H1 (cell line): ENCODE data around the gene KLHL29. TPM values are rescaled to one million over a fixed set of nuclear protein-coding genes. Genes with fewer than 3 reads are reported as not detected.

ENCODE experiments used
- CTCF ChIA-PET: fragments of 300-600 bp; sonication (Branson Sonifier 250); formaldehyde crosslinking; loops from one replicate; lab custom pipeline; 2021; ENCODE audit not compliant: partially characterized antibody; lab: Charles Lee
- POLR2A ChIA-PET: fragments of 300-600 bp; sonication (Branson Sonifier 250); formaldehyde crosslinking; loops from one replicate; lab custom pipeline; 2021; ENCODE audit warnings: inconsistent platforms; ENCODE audit not compliant: partially characterized antibody; lab: Charles Lee
- DNase-seq, 2 experiments: peaks; one replicate each; pipeline versions ENCODE4 v3.0.0 to v3.0.0-alpha.2; 2010 to 2022; ENCODE audit warnings: low spot score in 2 of 2, low read depth in 1 of 2, mixed read lengths in 1 of 2
- FAIRE-seq: peaks from 2 replicates; lab custom pipeline; 2011; peaks lifted over from hg19 to GRCh38; lab: Jason Lieb, UNC
- H2AFZ ChIP-seq: 2 replicates; pipeline ENCODE4 v1.8.1; 2012; ENCODE audit warnings: low read length, inconsistent platforms
- H2AK5ac ChIP-seq: 2 replicates; pipeline ENCODE4 v1.6.1; 2013; ENCODE audit warnings: low read depth, low read length
- H2BK120ac ChIP-seq: replicated peaks from 2 replicates; pipeline ENCODE3; 2013; ENCODE audit warnings: low read depth, low read length, inconsistent platforms
- H2BK12ac ChIP-seq: 2 replicates; pipeline ENCODE4 v1.6.1; 2013; ENCODE audit warnings: low read depth, low read length
- H2BK15ac ChIP-seq: 2 replicates; pipeline ENCODE4 v1.6.1; 2013; ENCODE audit warnings: low read length
- H2BK20ac ChIP-seq: 2 replicates; pipeline ENCODE4 v1.6.1; 2013; ENCODE audit warnings: low read length
- H2BK5ac ChIP-seq: 2 replicates; pipeline ENCODE4 v1.6.1; 2013; ENCODE audit warnings: low read depth, low read length
- H3K14ac ChIP-seq: 2 replicates; pipeline ENCODE4 v1.6.1; 2013; ENCODE audit warnings: inconsistent platforms; ENCODE audit not compliant: insufficient read length
- H3K18ac ChIP-seq: 2 replicates; pipeline ENCODE4 v1.6.1; 2013; ENCODE audit warnings: low read length; ENCODE audit errors: extremely low read depth
- H3K23ac ChIP-seq: 2 replicates; pipeline ENCODE4 v1.6.1; 2013; ENCODE audit warnings: inconsistent platforms; ENCODE audit not compliant: insufficient read length
- H3K23me2 ChIP-seq: 2 replicates; pipeline ENCODE4 v1.6.1; 2013; ENCODE audit warnings: low read depth, low read length
- H3K27ac ChIP-seq: 2 replicates; pipeline ENCODE4 v1.6.1; 2011; ENCODE audit warnings: low read depth, low read length, inconsistent platforms
- H3K27me3 ChIP-seq, 4 experiments: replicated peaks in 1 of 4; 1 replicate in 1 of 4; 2 replicates in 3 of 4; pipeline versions ENCODE4 v1.6.1 to v1.8.1; 2011 to 2013; ENCODE audit warnings: low read length in 3 of 4, mild to moderate bottlenecking in 3 of 4, inconsistent platforms in 2 of 4, mixed read lengths in 2 of 4, moderate library complexity in 1 of 4; ENCODE audit not compliant: control insufficient read depth in 3 of 4, insufficient read depth in 3 of 4; ENCODE audit errors: extremely low read depth in 1 of 4
- H3K36me3 ChIP-seq, 4 experiments: 2 replicates each; pipeline versions ENCODE4 v1.6.1 to v1.8.1; 2011 to 2013; ENCODE audit warnings: mild to moderate bottlenecking in 4 of 4, low read length in 3 of 4, moderate library complexity in 2 of 4, control low read depth in 1 of 4, inconsistent platforms in 1 of 4; ENCODE audit not compliant: insufficient read depth in 4 of 4, control insufficient read depth in 2 of 4
- H3K4ac ChIP-seq: replicated peaks from 2 replicates; pipeline ENCODE3; 2013; ENCODE audit warnings: low read length, low read depth, mixed read lengths, inconsistent platforms; ENCODE audit not compliant: insufficient read length
- H3K4me1 ChIP-seq, 4 experiments: replicated peaks in 1 of 4; 1 replicate in 1 of 4; 2 replicates in 3 of 4; pipeline versions ENCODE4 v1.6.1 to v1.8.1; 2011 to 2013; ENCODE audit warnings: low read length in 3 of 4, inconsistent platforms in 2 of 4, mixed read lengths in 1 of 4; ENCODE audit not compliant: insufficient read depth in 4 of 4, control insufficient read depth in 3 of 4
- H3K4me2 ChIP-seq, 2 experiments: 2 replicates each; pipeline versions ENCODE4 v1.6.1 to v1.8.1; 2011 to 2013; ENCODE audit warnings: low read depth in 2 of 2, low read length in 2 of 2, control low read depth in 1 of 2, inconsistent platforms in 1 of 2, mild to moderate bottlenecking in 1 of 2; ENCODE audit not compliant: insufficient read depth in 1 of 2
- H3K4me3 ChIP-seq, 4 experiments: fragments of 200-600, 300-600 bp in 1 of 4; sonication (generic), shearing (Covaris generic), sonication (Bioruptor Twin) in 1 of 4; 2 replicates each; pipeline versions ENCODE4 v1.5.1 to v1.8.1; 2011 to 2016; ENCODE audit warnings: low read length in 4 of 4, low read depth in 3 of 4, control low read depth in 2 of 4, inconsistent platforms in 2 of 4, mild to moderate bottlenecking in 2 of 4, mixed read lengths in 1 of 4, moderate library complexity in 1 of 4; ENCODE audit not compliant: insufficient read depth in 2 of 4; ENCODE audit errors: extremely low read depth in 1 of 4
- H3K56ac ChIP-seq: replicated peaks from 2 replicates; pipeline ENCODE3; 2013; ENCODE audit warnings: low read depth, mild to moderate bottlenecking, mixed read lengths, low read length, inconsistent platforms; ENCODE audit not compliant: insufficient read length
- H3K79me1 ChIP-seq: 2 replicates; pipeline ENCODE4 v1.6.1; 2013; ENCODE audit warnings: low read depth, low read length, control low read depth
- H3K79me2 ChIP-seq, 2 experiments: 2 replicates each; pipeline versions ENCODE4 v1.6.1 to v1.8.1; 2012 to 2013; ENCODE audit warnings: low read length in 2 of 2, mild to moderate bottlenecking in 2 of 2, inconsistent platforms in 1 of 2; ENCODE audit not compliant: insufficient read depth in 2 of 2, control insufficient read depth in 1 of 2
- H3K9ac ChIP-seq, 4 experiments: replicated peaks in 1 of 4; 1 replicate in 1 of 4; 2 replicates in 3 of 4; pipeline versions ENCODE4 v1.6.1 to v1.8.1; 2011 to 2013; ENCODE audit warnings: low read depth in 3 of 4, low read length in 3 of 4, control low read depth in 2 of 4, mild to moderate bottlenecking in 2 of 4, moderate library complexity in 2 of 4, inconsistent platforms in 1 of 4; ENCODE audit errors: extremely low read depth in 1 of 4
- H3K9me3 ChIP-seq, 2 experiments: 2 replicates each; pipeline versions ENCODE4 v1.6.1 to v1.8.1; 2012 to 2013; ENCODE audit warnings: mild to moderate bottlenecking in 2 of 2, moderate library complexity in 2 of 2, control low read depth in 1 of 2, inconsistent platforms in 1 of 2, low read depth in 1 of 2, low read length in 1 of 2, mixed read lengths in 1 of 2; ENCODE audit not compliant: insufficient read depth in 2 of 2
- H4K20me1 ChIP-seq, 2 experiments: replicated peaks in 1 of 2; 2 replicates each; pipeline versions ENCODE3 to v1.8.1; 2011 to 2013; ENCODE audit warnings: inconsistent platforms in 2 of 2, low read length in 2 of 2, mild to moderate bottlenecking in 1 of 2; ENCODE audit not compliant: insufficient read depth in 2 of 2, control insufficient read depth in 1 of 2
- H4K5ac ChIP-seq: 2 replicates; pipeline ENCODE4 v1.6.1; 2013; ENCODE audit warnings: low read length, low read depth, mixed read lengths, inconsistent platforms; ENCODE audit not compliant: insufficient read length
- H4K8ac ChIP-seq: 2 replicates; pipeline ENCODE4 v1.8.0; 2013; ENCODE audit warnings: mild to moderate bottlenecking, moderate library complexity, low read length, inconsistent platforms; ENCODE audit not compliant: insufficient read depth; ENCODE audit errors: extremely low read depth
- H4K91ac ChIP-seq: replicated peaks from 2 replicates; pipeline ENCODE3; 2013; ENCODE audit warnings: low read length, mixed read lengths, inconsistent platforms; ENCODE audit not compliant: insufficient read length
- SAP30 ChIP-seq: fragments of 300-600 bp; sonication (generic); IDR thresholded peaks from 2 replicates; pipeline ENCODE4 v1.7.1; 2012; ENCODE audit warnings: low read length, moderate library complexity, mild to moderate bottlenecking, inconsistent platforms; ENCODE audit not compliant: insufficient read depth, insufficient replicate concordance
- TEAD4 ChIP-seq: IDR thresholded peaks from 2 replicates; pipeline ENCODE4 v1.6.1; 2012; ENCODE audit warnings: low read depth, low read length, inconsistent platforms, mixed read lengths
- WGBS, 2 experiments: shearing (Covaris generic) in 1 of 2; methylation state at CpG; one replicate each; pipeline versions ENCODE4 v1.1.6 to v1.1.7; 2013 to 2015; ENCODE audit warnings: low lambda C conversion rate in 2 of 2, mixed read lengths in 2 of 2, inconsistent platforms in 1 of 2, low coverage in 1 of 2, missing lambda C conversion rate in 1 of 2; ENCODE audit not compliant: insufficient replicate concordance in 2 of 2, insufficient coverage in 1 of 2, insufficient read length in 1 of 2; ENCODE audit errors: extremely low coverage in 1 of 2, missing lambda C conversion rate in 1 of 2; 5-methylcytosine and 5-hydroxymethylcytosine counted together
- polyA plus RNA-seq, 7 experiments: library from polyadenylated mRNA; depleted of rRNA in 3 of 7; stranded (reverse) in 5 of 7; unstranded in 2 of 7; fragments of >200 nt in 5 of 7; fragments of 200-250 nt in 2 of 7; gene quantifications; 1 replicate in 5 of 7; 2 replicates in 1 of 7; 4 replicates in 1 of 7; pipeline versions ENCODE4 v1.2.1 to v1.2.3, GENCODE V29; 2011 to 2013; ENCODE audit warnings: missing spikeins in 2 of 7, mixed read lengths in 2 of 7
- total RNA-seq: library from RNA; stranded (reverse); fragmentation: NEBNext Ultra II Directional; extraction: Animal tissue kit (Norgen Biotek cat#: 25700); gene quantifications from 2 replicates; pipeline ENCODE4 v1.2.1, GENCODE V29; 2021

KLHL29 gene
- total and polyA plus RNA-seq, 2 of the 8 experiments (the other 6 are each of a cell fraction or from before 2014, with no cell fraction given) = 1.1 to 4.7 TPM

DNA sequence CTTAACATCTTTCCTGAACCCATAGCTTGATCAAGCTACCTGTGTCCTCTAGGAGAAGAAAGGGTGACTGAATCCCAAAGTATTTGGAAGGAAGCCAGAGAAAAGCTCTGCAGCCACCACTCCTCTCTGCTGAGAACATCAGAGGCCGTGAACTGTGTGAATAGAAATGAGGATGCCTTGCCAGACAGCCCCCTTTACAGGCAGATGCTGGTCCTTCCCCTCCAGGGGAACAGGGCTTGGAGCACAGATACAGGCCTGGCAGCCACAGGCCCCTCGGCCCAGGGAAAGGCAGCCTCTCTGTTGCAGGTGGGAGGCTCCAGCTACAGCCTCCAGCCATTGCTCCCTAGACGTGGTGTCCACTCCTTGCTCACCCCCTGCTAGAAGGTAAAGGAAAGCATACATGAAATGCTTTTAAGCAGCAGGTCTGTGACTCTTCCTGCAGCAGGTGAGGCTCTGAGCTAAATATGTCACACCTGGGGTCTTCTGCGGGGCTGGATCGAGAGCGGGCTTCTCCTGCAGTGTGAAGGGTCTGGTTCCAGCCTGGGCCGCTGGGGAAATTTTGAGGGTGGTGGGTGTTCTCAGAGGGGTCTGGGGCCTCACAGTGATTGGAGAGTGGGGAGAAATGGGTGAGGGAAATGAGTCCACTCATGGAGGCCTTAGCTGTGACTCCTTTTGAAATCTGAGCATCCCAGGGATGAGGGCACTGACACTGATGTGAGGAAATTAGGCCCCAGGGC is 234.0 kb downstream of the KLHL29 start:
- Histone ChIP-seq H3K4ac (no peak overlapping the region), H3K27me3 (no peaks in the 10 kb centered on the region; a peak in 1 of 7 replicates), H4K20me1 (no peaks in the 10 kb centered on the region), H3K14ac (no peak overlapping the region), H3K23ac (no peak overlapping the region), H2AK5ac (no peak overlapping the region), H4K91ac (no peak overlapping the region), H3K79me1 (no peaks in the 10 kb centered on the region), H3K56ac (no peak overlapping the region), H3K4me1 (peaks cover 0 to 9% (median 2%) of the 10 kb centered on the region in 4 experiments; a peak in 4 of 7 replicates), H2BK15ac (0 out of 2 replicates have a peak overlapping the region, but pooled peaks have one; percentile 46), H3K4me3 (no peak overlapping the region), H2BK12ac (no peak overlapping the region), H4K5ac (no peak overlapping the region), H3K27ac (no peak overlapping the region), H3K79me2 (no peaks in the 10 kb centered on the region), H2BK20ac (no peak overlapping the region), H3K36me3 (no peaks in the 10 kb centered on the region), H2BK5ac (no peak overlapping the region), H3K18ac (no peak overlapping the region), H4K8ac (no peak overlapping the region), H3K9me3 (peaks cover 0 to 2% of the 10 kb centered on the region in 2 experiments; a peak in 2 of 4 replicates), H2AFZ (no peak overlapping the region), H3K9ac (no peak overlapping the region), H3K4me2 (no peak overlapping the region), H3K23me2 (no peaks in the 10 kb centered on the region), H2BK120ac (no peak overlapping the region)
- FAIRE-seq (no peak), DNase-seq (no peak)
- TF ChIP-seq SAP30 (no peak), TEAD4 (no peak)
- POLR2A ChIA-PET = interaction anchor here (1.1 kb wide), 1 partner anchor 85 kb away, joined by 3 read pairs; no protein-coding TSS in a partner anchor
- CTCF ChIA-PET = interaction anchor here (0.9 to 2.2 kb wide), 10 partner anchors 10 to 113 kb away, joined by 3 to 6 read pairs (median 3); no protein-coding TSS in a partner anchor
- WGBS, 2 experiments = 95% methylated on average over 7 of the region's 7 CpGs; no CpG with 5 or more reads in 1 of the 2 experiments
